ENCODE results near the gene PRKN.

DNA sequence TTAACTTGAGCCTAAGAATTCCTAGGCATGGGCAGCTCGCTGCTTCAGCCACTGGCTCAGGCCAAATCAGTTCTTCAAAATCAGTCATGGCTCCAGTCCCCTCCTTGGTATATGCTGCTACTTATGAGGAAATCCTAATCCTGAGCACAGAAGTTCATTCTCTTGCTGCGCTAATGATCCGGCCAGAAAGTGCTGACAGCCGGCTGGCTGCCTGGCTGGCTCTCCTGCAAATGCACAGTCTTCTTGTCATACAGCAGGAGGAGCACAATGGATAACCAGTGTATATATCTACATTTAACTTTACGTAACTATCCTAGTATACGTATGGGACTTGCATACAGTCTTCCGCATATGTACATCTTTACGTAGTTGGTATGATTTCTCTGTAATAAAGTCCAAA is 500.8 kb downstream of the PRKN start:
- TF ChIP-seq CTCF (IDR thresholded peaks at IDR 0.05) = no peak
- no peak for TF ChIP-seq REST (IDR thresholded peaks at IDR 0.05; ENCODE audit: insufficient read depth in 1 of 2, low read depth in 2 of 2, low read length in 1 of 2)
- no peak for TF ChIP-seq POLR2AphosphoS5 (IDR thresholded peaks at IDR 0.05; ENCODE audit: low read depth, low read length)
